Activated T-helper 17 cell treated with anti-CD3 and anti-CD28 coated beads, Interleukin-2, amount 50 U/mL, for 72 hours (primary cell): ENCODE data around the gene MAB21L3. TPM values are rescaled to one million over a fixed set of nuclear protein-coding genes. Genes with fewer than 3 reads are reported as not detected.

Source experiments
- ATAC-seq: fragments of 150-1000 bp; cut with Tn5 transposase; replicated peaks from 2 replicates; pipeline ENCODE4 v1.10.0; 2021; ENCODE audit warnings: mild to moderate bottlenecking, moderate library complexity
- H3K27ac Mint-ChIP-seq: one replicate; pipeline ENCODE4 v1.8.0; 2022; ENCODE audit warnings: mixed read lengths
- H3K27me3 Mint-ChIP-seq: one replicate; pipeline ENCODE4 v1.8.0; 2022; ENCODE audit warnings: mixed read lengths
- H3K36me3 Mint-ChIP-seq: one replicate; pipeline ENCODE4 v1.8.0; 2022; ENCODE audit warnings: low read depth, mild to moderate bottlenecking, mixed read lengths
- H3K4me1 Mint-ChIP-seq: one replicate; pipeline ENCODE4 v1.8.0; 2022; ENCODE audit warnings: mixed read lengths
- H3K4me3 Mint-ChIP-seq: one replicate; pipeline ENCODE4 v1.8.0; 2022; ENCODE audit warnings: mild to moderate bottlenecking, mixed read lengths
- H3K9me3 Mint-ChIP-seq: one replicate; pipeline ENCODE4 v1.8.0; 2022; ENCODE audit warnings: mixed read lengths
- total RNA-seq, 2 donors: library from RNA; stranded (reverse); gene quantifications; one replicate each; pipeline ENCODE4 v1.2.3, GENCODE V29; 2022

The MAB21L3 gene
- total RNA-seq = not detected

GRCh38 chr1:116110567-116111523 is at the start of gene MAB21L3:
MAB21L3 (plus strand) TSS chr1:116111399; CDS start chr1:116112616, 1,217 bp downstream.
- peaks cover 17% of the 10 kb centered on the region for H3K27me3 Mint-ChIP-seq
- no peak for ATAC-seq
- H3K9me3 Mint-ChIP-seq = no peaks in the 10 kb centered on the region
- H3K4me3 Mint-ChIP-seq = no peak within 1 kb of the TSS
- H3K4me1 Mint-ChIP-seq = no peaks in the 10 kb centered on the region
- H3K36me3 Mint-ChIP-seq = no peaks in the 10 kb centered on the region
- H3K27ac Mint-ChIP-seq = no peak within 1 kb of the TSS

GRCh38 chr1:116062201-116062600 is 49.0 kb upstream of the MAB21L3 start:
- Mint-ChIP-seq H3K9me3 (peaks cover 4% of the 10 kb centered on the region), H3K4me3 (no peak overlapping the region), H3K36me3 (no peaks in the 10 kb centered on the region), H3K4me1 (no peaks in the 10 kb centered on the region), H3K27ac (no peak overlapping the region), H3K27me3 (no peaks in the 10 kb centered on the region)
- no peak for ATAC-seq

- Mint-ChIP-seq H3K36me3 (peaks cover 5% of the 10 kb centered on the region), H3K4me1 (no peaks in the 10 kb centered on the region), H3K27ac (no peak overlapping the region), H3K27me3 (no peaks in the 10 kb centered on the region), H3K9me3 (no peaks in the 10 kb centered on the region), H3K4me3 (no peak overlapping the region)
- ATAC-seq = no peak
Observed at GRCh38 chr1:116064616-116065015, 46.6 kb upstream of the MAB21L3 start.

GRCh38 chr1:116066868-116067565 is 44.2 kb upstream of the MAB21L3 start:
- Mint-ChIP-seq H3K27me3 (no peaks in the 10 kb centered on the region), H3K9me3 (no peaks in the 10 kb centered on the region), H3K27ac (no peak overlapping the region), H3K4me3 (no peak overlapping the region), H3K36me3 (peaks cover 5% of the 10 kb centered on the region), H3K4me1 (no peaks in the 10 kb centered on the region)
- no peak for ATAC-seq

GRCh38 chr1:116067566-116067890 is 43.7 kb upstream of the MAB21L3 start:
- Mint-ChIP-seq H3K27me3 (no peaks in the 10 kb centered on the region), H3K4me1 (no peaks in the 10 kb centered on the region), H3K27ac (no peak overlapping the region), H3K9me3 (no peaks in the 10 kb centered on the region), H3K36me3 (peaks cover 5% of the 10 kb centered on the region), H3K4me3 (no peak overlapping the region)
- no peak for ATAC-seq

GRCh38 chr1:116075575-116075974 is 35.6 kb upstream of the MAB21L3 start:
- H3K27me3 Mint-ChIP-seq = peaks cover 5% of the 10 kb centered on the region
- no peaks in the 10 kb centered on the region for H3K36me3 Mint-ChIP-seq
- no peaks in the 10 kb centered on the region for H3K9me3 Mint-ChIP-seq
- no peak for ATAC-seq
- H3K27ac Mint-ChIP-seq = no peak overlapping the region
- H3K4me3 Mint-ChIP-seq = no peak overlapping the region
- H3K4me1 Mint-ChIP-seq = no peaks in the 10 kb centered on the region

- Mint-ChIP-seq H3K27me3 (peaks cover 5% of the 10 kb centered on the region), H3K4me3 (no peak overlapping the region)
Observed at GRCh38 chr1:116075990-116076389, 35.2 kb upstream of the MAB21L3 start.

GRCh38 chr1:116076831-116077230 is 34.4 kb upstream of the MAB21L3 start:
- H3K4me1 Mint-ChIP-seq = no peaks in the 10 kb centered on the region
- peaks cover 5% of the 10 kb centered on the region for H3K27me3 Mint-ChIP-seq
- no peak for ATAC-seq
- no peak overlapping the region for H3K27ac Mint-ChIP-seq
- H3K36me3 Mint-ChIP-seq = no peaks in the 10 kb centered on the region
- H3K9me3 Mint-ChIP-seq = no peaks in the 10 kb centered on the region
- no peak overlapping the region for H3K4me3 Mint-ChIP-seq

More at GRCh38 chr1:116075990-116076389, 35.2 kb upstream of the MAB21L3 start:
- Mint-ChIP-seq H3K4me1 (no peaks in the 10 kb centered on the region), H3K9me3 (no peaks in the 10 kb centered on the region), H3K27ac (no peak overlapping the region), H3K36me3 (no peaks in the 10 kb centered on the region)
- ATAC-seq = no peak

- Mint-ChIP-seq H3K4me3 (no peak overlapping the region), H3K36me3 (no peaks in the 10 kb centered on the region), H3K9me3 (no peaks in the 10 kb centered on the region), H3K4me1 (no peaks in the 10 kb centered on the region), H3K27me3 (peaks cover 5% of the 10 kb centered on the region), H3K27ac (no peak overlapping the region)
- ATAC-seq = no peak
Observed at GRCh38 chr1:116078699-116079223, 32.4 kb upstream of the MAB21L3 start.

- Mint-ChIP-seq H3K36me3 (no peaks in the 10 kb centered on the region), H3K4me1 (no peaks in the 10 kb centered on the region), H3K27ac (no peak overlapping the region), H3K9me3 (peaks cover 20% of the 10 kb centered on the region), H3K4me3 (no peak overlapping the region), H3K27me3 (peaks cover 39% of the 10 kb centered on the region)
- no peak for ATAC-seq
Observed at GRCh38 chr1:116087628-116088027, 23.6 kb upstream of the MAB21L3 start.

GRCh38 chr1:116089870-116090269 is 21.3 kb upstream of the MAB21L3 start:
- H3K9me3 Mint-ChIP-seq = peaks cover 21% of the 10 kb centered on the region
- no peaks in the 10 kb centered on the region for H3K4me1 Mint-ChIP-seq
- peaks cover 44% of the 10 kb centered on the region for H3K27me3 Mint-ChIP-seq
- no peak overlapping the region for H3K27ac Mint-ChIP-seq
- no peak overlapping the region for H3K4me3 Mint-ChIP-seq
- no peak for ATAC-seq
- no peaks in the 10 kb centered on the region for H3K36me3 Mint-ChIP-seq

GRCh38 chr1:116091083-116091482 is 20.1 kb upstream of the MAB21L3 start:
- H3K27ac Mint-ChIP-seq = no peak overlapping the region
- H3K36me3 Mint-ChIP-seq = no peaks in the 10 kb centered on the region
- peaks cover 42% of the 10 kb centered on the region for H3K27me3 Mint-ChIP-seq
- no peak overlapping the region for H3K4me3 Mint-ChIP-seq
- no peaks in the 10 kb centered on the region for H3K4me1 Mint-ChIP-seq
- no peak for ATAC-seq
- H3K9me3 Mint-ChIP-seq = peaks cover 22% of the 10 kb centered on the region

GRCh38 chr1:116092752-116093489 is 18.3 kb upstream of the MAB21L3 start:
- no peak overlapping the region for H3K4me3 Mint-ChIP-seq
- H3K9me3 Mint-ChIP-seq = peaks cover 24% of the 10 kb centered on the region
- no peak overlapping the region for H3K27ac Mint-ChIP-seq
- H3K4me1 Mint-ChIP-seq = no peaks in the 10 kb centered on the region
- H3K27me3 Mint-ChIP-seq = peaks cover 34% of the 10 kb centered on the region
- no peak for ATAC-seq
- H3K36me3 Mint-ChIP-seq = no peaks in the 10 kb centered on the region

GRCh38 chr1:116095027-116095426 is 16.2 kb upstream of the MAB21L3 start:
- no peak for ATAC-seq
- Mint-ChIP-seq H3K4me3 (no peak overlapping the region), H3K36me3 (no peaks in the 10 kb centered on the region), H3K27me3 (peaks cover 19% of the 10 kb centered on the region), H3K27ac (no peak overlapping the region), H3K4me1 (no peaks in the 10 kb centered on the region), H3K9me3 (peaks cover 13% of the 10 kb centered on the region)
